ENCODE measurements around the gene ZBTB14.

ZBTB14 gene

DNA sequence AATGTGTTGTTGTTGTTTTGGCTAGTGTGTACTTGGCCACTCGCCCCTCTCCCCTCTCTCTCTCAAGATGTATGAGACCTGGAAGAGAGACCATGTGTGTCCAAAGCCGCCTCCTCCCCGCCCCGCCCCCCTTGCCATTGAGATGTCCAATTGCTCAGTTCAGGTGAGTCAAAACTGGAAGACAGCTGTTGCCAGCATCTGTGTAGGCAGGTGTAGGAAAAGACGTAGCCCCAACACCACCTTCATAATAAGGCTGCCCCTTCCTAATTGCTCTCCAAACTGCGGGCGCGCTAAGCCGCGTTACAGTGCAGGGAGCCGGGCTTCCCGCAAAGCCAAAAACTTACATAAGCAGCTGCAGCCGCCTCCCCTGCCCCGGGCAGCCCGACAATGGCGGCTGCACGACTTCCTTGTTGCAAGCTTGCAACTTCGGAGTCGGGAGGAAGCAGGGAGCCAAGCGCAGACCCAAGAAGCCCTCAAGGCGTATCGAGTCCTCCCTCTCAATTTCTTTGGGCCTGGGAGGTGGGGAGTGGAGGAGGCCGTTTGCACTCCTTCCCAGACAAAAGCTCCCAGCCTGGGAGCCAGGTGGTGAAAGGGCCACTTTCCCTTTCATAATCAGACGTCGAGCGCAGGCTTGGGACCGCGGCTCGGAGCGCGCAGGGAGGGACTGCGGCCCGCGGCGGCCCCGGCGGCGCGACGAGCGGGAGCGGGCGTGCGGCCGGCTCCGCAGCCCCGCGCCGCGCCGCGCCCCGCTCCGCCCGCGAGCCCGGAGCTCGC, 882 bp downstream of the ZBTB14 start:
- ATAC-seq: peak; percentile 28
- TF ChIP-seq, protein P1, sequence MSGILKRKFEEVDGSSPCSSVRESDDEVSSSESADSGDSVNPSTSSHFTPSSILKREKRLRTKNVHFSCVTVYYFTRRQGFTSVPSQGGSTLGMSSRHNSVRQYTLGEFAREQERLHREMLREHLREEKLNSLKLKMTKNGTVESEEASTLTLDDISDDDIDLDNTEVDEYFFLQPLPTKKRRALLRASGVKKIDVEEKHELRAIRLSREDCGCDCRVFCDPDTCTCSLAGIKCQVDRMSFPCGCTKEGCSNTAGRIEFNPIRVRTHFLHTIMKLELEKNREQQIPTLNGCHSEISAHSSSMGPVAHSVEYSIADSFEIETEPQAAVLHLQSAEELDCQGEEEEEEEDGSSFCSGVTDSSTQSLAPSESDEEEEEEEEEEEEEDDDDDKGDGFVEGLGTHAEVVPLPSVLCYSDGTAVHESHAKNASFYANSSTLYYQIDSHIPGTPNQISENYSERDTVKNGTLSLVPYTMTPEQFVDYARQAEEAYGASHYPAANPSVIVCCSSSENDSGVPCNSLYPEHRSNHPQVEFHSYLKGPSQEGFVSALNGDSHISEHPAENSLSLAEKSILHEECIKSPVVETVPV (CRISPR knock-in tag; IDR thresholded peaks at IDR 0.05): no peak
- TF ChIP-seq ZNF8 (CRISPR knock-in tag; IDR thresholded peaks at IDR 0.05) (no peak), ZC3H10 (CRISPR knock-in tag; IDR thresholded peaks at IDR 0.05) (no peak), OSR1 (CRISPR knock-in tag; IDR thresholded peaks at IDR 0.05) (no peak), ZNF70 (CRISPR knock-in tag; IDR thresholded peaks at IDR 0.05) (no peak), BACH2 (CRISPR knock-in tag; IDR thresholded peaks at IDR 0.05; ENCODE audit: borderline replicate concordance) (no peak), ZNF565 (CRISPR knock-in tag; conservative IDR thresholded peaks at IDR 0.05; ENCODE audit: low read depth) (no peak), PPARA (CRISPR knock-in tag; IDR thresholded peaks at IDR 0.05; ENCODE audit: borderline replicate concordance) (no peak), ZFP3 (CRISPR knock-in tag; IDR thresholded peaks at IDR 0.05) (no peak), TCF4 (CRISPR knock-in tag; IDR thresholded peaks at IDR 0.05; ENCODE audit: borderline replicate concordance) (no peak), ARNTL (CRISPR knock-in tag; IDR thresholded peaks at IDR 0.05; ENCODE audit: borderline replicate concordance, low read depth) (no peak), CSDC2 (CRISPR knock-in tag; IDR thresholded peaks at IDR 0.05) (no peak), ESRRG (CRISPR knock-in tag; IDR thresholded peaks at IDR 0.05) (no peak), SNAI2 (CRISPR knock-in tag; IDR thresholded peaks at IDR 0.05) (no peak), ISL1 (CRISPR knock-in tag; IDR thresholded peaks at IDR 0.05) (no peak)
- TF ChIP-seq, protein P2, sequence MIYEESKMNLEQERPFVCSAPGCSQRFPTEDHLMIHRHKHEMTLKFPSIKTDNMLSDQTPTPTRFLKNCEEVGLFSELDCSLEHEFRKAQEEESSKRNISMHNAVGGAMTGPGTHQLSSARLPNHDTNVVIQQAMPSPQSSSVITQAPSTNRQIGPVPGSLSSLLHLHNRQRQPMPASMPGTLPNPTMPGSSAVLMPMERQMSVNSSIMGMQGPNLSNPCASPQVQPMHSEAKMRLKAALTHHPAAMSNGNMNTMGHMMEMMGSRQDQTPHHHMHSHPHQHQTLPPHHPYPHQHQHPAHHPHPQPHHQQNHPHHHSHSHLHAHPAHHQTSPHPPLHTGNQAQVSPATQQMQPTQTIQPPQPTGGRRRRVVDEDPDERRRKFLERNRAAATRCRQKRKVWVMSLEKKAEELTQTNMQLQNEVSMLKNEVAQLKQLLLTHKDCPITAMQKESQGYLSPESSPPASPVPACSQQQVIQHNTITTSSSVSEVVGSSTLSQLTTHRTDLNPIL (CRISPR knock-in tag; IDR thresholded peaks at IDR 0.05; ENCODE audit: low read depth): no peak
- TF ChIP-seq, protein P3, sequence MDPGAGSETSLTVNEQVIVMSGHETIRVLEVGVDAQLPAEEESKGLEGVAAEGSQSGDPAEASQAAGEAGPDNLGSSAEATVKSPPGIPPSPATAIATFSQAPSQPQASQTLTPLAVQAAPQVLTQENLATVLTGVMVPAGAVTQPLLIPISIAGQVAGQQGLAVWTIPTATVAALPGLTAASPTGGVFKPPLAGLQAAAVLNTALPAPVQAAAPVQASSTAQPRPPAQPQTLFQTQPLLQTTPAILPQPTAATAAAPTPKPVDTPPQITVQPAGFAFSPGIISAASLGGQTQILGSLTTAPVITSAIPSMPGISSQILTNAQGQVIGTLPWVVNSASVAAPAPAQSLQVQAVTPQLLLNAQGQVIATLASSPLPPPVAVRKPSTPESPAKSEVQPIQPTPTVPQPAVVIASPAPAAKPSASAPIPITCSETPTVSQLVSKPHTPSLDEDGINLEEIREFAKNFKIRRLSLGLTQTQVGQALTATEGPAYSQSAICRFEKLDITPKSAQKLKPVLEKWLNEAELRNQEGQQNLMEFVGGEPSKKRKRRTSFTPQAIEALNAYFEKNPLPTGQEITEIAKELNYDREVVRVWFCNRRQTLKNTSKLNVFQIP (CRISPR knock-in tag; IDR thresholded peaks at IDR 0.05; ENCODE audit: borderline replicate concordance, low read depth): no peak
- TF ChIP-seq, protein P4, sequence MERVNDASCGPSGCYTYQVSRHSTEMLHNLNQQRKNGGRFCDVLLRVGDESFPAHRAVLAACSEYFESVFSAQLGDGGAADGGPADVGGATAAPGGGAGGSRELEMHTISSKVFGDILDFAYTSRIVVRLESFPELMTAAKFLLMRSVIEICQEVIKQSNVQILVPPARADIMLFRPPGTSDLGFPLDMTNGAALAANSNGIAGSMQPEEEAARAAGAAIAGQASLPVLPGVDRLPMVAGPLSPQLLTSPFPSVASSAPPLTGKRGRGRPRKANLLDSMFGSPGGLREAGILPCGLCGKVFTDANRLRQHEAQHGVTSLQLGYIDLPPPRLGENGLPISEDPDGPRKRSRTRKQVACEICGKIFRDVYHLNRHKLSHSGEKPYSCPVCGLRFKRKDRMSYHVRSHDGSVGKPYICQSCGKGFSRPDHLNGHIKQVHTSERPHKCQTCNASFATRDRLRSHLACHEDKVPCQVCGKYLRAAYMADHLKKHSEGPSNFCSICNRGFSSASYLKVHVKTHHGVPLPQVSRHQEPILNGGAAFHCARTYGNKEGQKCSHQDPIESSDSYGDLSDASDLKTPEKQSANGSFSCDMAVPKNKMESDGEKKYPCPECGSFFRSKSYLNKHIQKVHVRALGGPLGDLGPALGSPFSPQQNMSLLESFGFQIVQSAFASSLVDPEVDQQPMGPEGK (CRISPR knock-in tag; IDR thresholded peaks at IDR 0.05; ENCODE audit: borderline replicate concordance): no peak

DNA sequence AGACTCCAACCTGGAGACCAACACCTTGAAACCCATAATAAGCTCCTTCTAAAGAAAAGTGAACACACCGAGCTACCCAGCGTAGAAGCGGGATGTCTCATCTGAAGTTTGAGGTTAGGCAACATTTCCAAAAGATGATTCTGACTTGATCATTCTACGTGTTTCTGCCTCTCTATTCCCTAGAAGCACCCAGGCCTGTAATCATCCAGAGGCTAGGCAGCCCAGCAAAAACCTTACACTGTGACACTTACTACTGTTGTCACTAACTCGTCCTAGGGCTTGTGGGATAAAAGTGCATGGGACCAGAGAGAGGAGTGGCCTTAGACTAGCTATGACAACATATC, 1.4 kb downstream of the ZBTB14 start:
- TF ChIP-seq, protein P3 (CRISPR knock-in tag; IDR thresholded peaks at IDR 0.05; ENCODE audit: borderline replicate concordance, low read depth): no peak
- no peak for TF ChIP-seq ISL1 (CRISPR knock-in tag; IDR thresholded peaks at IDR 0.05)
- TF ChIP-seq, protein P4 (CRISPR knock-in tag; IDR thresholded peaks at IDR 0.05; ENCODE audit: borderline replicate concordance): no peak
- TF ChIP-seq TCF4 (CRISPR knock-in tag; IDR thresholded peaks at IDR 0.05; ENCODE audit: borderline replicate concordance): no peak
- no peak for TF ChIP-seq OSR1 (CRISPR knock-in tag; IDR thresholded peaks at IDR 0.05)
- no peak for TF ChIP-seq ZC3H10 (CRISPR knock-in tag; IDR thresholded peaks at IDR 0.05)
- no peak for TF ChIP-seq GLIS3 (CRISPR knock-in tag; IDR thresholded peaks at IDR 0.05)
- ATAC-seq: no peak

DNA sequence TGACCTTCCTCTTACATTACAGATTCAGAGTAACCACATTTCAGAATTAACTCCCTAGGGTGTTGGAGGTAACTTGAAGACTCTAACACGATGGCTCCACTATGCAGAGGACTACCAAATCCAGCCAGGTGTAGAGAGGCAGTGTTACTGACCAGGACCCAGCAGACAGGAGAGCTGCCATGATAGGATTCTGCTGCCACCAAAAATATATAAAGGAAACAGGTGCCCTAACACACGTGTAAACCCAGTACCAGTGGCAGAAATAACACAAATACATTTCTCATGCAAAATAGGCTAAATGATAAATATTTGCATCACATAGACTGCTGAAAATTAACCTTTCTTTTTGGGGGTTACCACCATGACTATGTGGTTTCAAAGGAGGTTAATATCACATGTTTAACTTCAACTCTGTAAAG, 7.0 kb downstream of the ZBTB14 start:
- ATAC-seq: no peak
- TF ChIP-seq TCF4 (CRISPR knock-in tag; IDR thresholded peaks at IDR 0.05; ENCODE audit: borderline replicate concordance) (no peak), ISL1 (CRISPR knock-in tag; IDR thresholded peaks at IDR 0.05) (no peak), TOX (CRISPR knock-in tag; IDR thresholded peaks at IDR 0.05; ENCODE audit: borderline replicate concordance) (no peak), ESRRG (CRISPR knock-in tag; IDR thresholded peaks at IDR 0.05) (no peak)
- TF ChIP-seq, protein P2 (CRISPR knock-in tag; IDR thresholded peaks at IDR 0.05; ENCODE audit: low read depth): no peak
- TF ChIP-seq, protein P4 (CRISPR knock-in tag; IDR thresholded peaks at IDR 0.05; ENCODE audit: borderline replicate concordance): no peak

All from SK-N-SH treated with all-trans-retinoic acid at 6 μM for 48 hours (cell line).